ENCODE measurements around the gene KLHL3. TPM values are rescaled to one million over a fixed set of nuclear protein-coding genes. Genes with fewer than 3 reads are reported as not detected.
A peak's percentile ranks its signal among the peaks of the same experiment; 100 is the strongest.

The KLHL3 gene, protein sequence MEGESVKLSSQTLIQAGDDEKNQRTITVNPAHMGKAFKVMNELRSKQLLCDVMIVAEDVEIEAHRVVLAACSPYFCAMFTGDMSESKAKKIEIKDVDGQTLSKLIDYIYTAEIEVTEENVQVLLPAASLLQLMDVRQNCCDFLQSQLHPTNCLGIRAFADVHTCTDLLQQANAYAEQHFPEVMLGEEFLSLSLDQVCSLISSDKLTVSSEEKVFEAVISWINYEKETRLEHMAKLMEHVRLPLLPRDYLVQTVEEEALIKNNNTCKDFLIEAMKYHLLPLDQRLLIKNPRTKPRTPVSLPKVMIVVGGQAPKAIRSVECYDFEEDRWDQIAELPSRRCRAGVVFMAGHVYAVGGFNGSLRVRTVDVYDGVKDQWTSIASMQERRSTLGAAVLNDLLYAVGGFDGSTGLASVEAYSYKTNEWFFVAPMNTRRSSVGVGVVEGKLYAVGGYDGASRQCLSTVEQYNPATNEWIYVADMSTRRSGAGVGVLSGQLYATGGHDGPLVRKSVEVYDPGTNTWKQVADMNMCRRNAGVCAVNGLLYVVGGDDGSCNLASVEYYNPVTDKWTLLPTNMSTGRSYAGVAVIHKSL
- 10 to 100 TPM; 25.4 to 26.0 TPM for total RNA-seq

DNA sequence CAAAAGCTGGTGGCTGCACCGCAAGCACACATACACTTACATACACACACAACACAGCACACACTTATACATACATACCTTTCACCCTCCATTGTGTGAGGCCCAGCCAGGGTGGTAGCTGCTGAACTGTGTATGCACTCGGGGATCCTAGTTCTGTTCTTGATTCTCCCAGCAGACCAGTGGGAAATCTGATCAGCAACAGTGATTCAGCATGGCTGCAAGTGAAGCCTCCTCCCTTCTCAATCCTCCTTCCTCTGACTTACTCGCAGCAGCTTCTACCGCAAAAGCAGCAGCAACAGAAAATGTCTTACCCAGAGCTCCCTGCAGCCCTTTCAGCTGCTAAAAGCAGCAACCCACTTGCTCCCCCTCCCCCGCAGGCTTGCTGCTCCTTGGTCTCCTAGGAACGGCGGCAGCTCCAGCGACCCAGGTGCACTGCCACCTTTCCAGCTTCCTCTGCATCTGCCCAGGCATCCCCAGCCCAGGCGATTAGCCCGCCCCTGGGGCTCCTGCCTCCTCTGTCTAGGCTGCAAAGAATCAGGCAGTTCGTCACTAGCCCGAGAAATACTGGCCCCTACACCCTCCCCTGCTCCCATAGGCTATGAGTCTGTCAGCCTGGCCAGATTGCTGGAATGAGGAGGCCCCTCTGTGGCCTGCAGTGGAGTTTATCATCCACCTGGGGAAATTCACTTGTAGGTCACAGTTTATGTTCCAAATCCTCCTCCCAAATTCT, at the start of gene KLHL3:
TSS of gene KLHL3 (minus strand) at position 535 of the 730 bp plus-strand sequence. CDS start at position 92, 443 bp downstream.

DNA sequence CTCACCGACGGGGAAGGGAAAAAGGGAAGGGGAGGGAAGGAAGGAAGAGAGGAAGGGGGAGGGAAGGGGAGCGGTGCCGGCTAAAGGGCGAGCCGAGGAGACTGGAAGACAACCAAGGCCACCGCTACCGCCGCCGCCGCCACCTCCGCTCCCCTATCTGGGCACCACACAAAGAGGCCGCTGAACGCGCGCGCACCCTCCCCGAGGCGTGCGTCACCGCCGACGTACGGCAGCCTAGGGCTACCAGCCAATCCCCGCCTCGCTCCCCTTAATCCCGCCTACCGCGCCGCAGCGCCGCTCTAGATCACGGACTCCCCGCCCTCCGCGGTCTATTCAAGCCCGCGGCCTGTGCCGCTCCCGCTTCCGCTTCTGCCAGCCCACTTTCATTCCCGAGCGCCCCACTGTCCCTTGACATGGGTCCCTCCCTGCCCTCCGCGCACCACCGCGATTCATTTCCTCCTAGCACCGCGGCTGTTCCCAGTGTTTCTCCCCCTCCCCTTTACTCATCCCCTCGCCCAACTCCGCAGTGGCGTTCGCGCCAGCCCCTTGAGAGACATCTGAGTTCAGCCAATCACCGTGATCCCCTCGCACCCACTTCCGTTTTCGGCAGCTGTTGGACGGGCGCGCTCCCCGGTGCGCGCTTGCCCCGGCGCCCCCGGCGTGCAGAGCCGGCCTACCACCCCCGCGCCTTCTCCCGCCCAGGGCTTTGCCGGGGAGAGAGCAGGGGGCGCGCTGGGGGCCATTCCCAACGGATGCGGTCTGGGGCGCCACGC, 18.5 kb upstream of the KLHL3 start, which contains the start of gene HNRNPA0:
TSS of gene HNRNPA0 (minus strand) at position 176 of the 773 bp plus-strand sequence. CDS start 297 bp downstream, outside the sequence.

Small RNA genes lying within 50 kb of the gene (microRNA-seq; reads per million reads assigned to microRNA genes)
- gene MIR874 (ENCODE audit: borderline microRNAs expressed, borderline replicate concordance), result 74.7 reads per million, percentile 69 among the genes with 10 or more reads in this experiment

Other genes starting within 250 kb of the KLHL3 start
- not detected for gene SPOCK1, start 236.8 kb downstream of the KLHL3 start, total RNA-seq
- gene HNRNPA0, start 18.3 kb upstream of the KLHL3 start, total RNA-seq, result 10 to 100 TPM; 29.6 to 30.7 TPM
- gene MYOT, start 131.8 kb upstream of the KLHL3 start, total RNA-seq, result not detected
- gene PKD2L2, start 153.4 kb upstream of the KLHL3 start, total RNA-seq, result not detected